SK-N-SH treated with all-trans-retinoic acid at 6 μM for 48 hours (cell line): ENCODE data around the gene HNRNPUL1.

Source experiments
- ARNTL ChIP-seq: fragments of 450-650 bp; formaldehyde crosslinking; IDR thresholded peaks from 2 replicates; pipeline ENCODE4 v1.5.0; 2020; ENCODE audit warnings: low read depth, mild to moderate bottlenecking, moderate library complexity, borderline replicate concordance
- CSDC2 ChIP-seq: fragments of 250-450 bp; sonication (Bioruptor Pico); IDR thresholded peaks from 2 replicates; pipeline ENCODE4 v1.5.0; 2020; ENCODE audit warnings: mild to moderate bottlenecking, moderate library complexity
- GLIS3 ChIP-seq: fragments of 250-450 bp; sonication (Bioruptor Pico); IDR thresholded peaks from 2 replicates; pipeline ENCODE4 v1.5.0; 2020; ENCODE audit warnings: mild to moderate bottlenecking, moderate library complexity
- ISL1 ChIP-seq: fragments of 250-450 bp; sonication (Bioruptor Pico); IDR thresholded peaks from 2 replicates; pipeline ENCODE4 v2.1.2; 2022; ENCODE audit warnings: mild to moderate bottlenecking, moderate library complexity
- OSR1 ChIP-seq: fragments of 250-450 bp; sonication (Bioruptor Pico); IDR thresholded peaks from 2 replicates; pipeline ENCODE4 v1.8.0; 2022; ENCODE audit warnings: moderate library complexity, mild to moderate bottlenecking, inconsistent platforms
- RARB ChIP-seq: fragments of 250-450 bp; sonication (Bioruptor Pico); IDR thresholded peaks from 2 replicates; pipeline ENCODE4 v1.8.0; 2021; ENCODE audit warnings: mild to moderate bottlenecking, moderate library complexity
- SNAI2 ChIP-seq: fragments of 250-450 bp; sonication (Bioruptor Pico); IDR thresholded peaks from 2 replicates; pipeline ENCODE4 v1.5.0; 2020; ENCODE audit warnings: mild to moderate bottlenecking, moderate library complexity
- ZFP3 ChIP-seq: fragments of 250-450 bp; sonication (Bioruptor Pico); IDR thresholded peaks from 2 replicates; pipeline ENCODE4 v1.5.0; 2020; ENCODE audit warnings: mild to moderate bottlenecking, moderate library complexity
- ZFP30 ChIP-seq: fragments of 450-650 bp; formaldehyde crosslinking; IDR thresholded peaks from 2 replicates; pipeline ENCODE4 v1.5.0; 2022; ENCODE audit warnings: mild to moderate bottlenecking, moderate library complexity
- ZNF565 ChIP-seq: fragments of 450-650 bp; formaldehyde crosslinking; conservative IDR thresholded peaks from 2 replicates; pipeline ENCODE4 v1.5.0; 2020; ENCODE audit warnings: low read depth, mild to moderate bottlenecking, moderate library complexity
- ZNF8 ChIP-seq: fragments of 450-650 bp; formaldehyde crosslinking; IDR thresholded peaks from 2 replicates; pipeline ENCODE4 v1.5.0; 2020; ENCODE audit warnings: mild to moderate bottlenecking, moderate library complexity
- TF ChIP-seq, protein P1 (sequence below): fragments of 250-450 bp; sonication (Bioruptor Pico); IDR thresholded peaks from 2 replicates; pipeline ENCODE4 v1.5.1; 2021; ENCODE audit warnings: mild to moderate bottlenecking, moderate library complexity
- TF ChIP-seq, protein P2 (sequence below): fragments of 250-450 bp; sonication (Bioruptor Pico); IDR thresholded peaks from 2 replicates; pipeline ENCODE4 v1.8.0; 2021; ENCODE audit warnings: low read depth, mild to moderate bottlenecking, moderate library complexity, borderline replicate concordance
- TF ChIP-seq, protein P3 (sequence below): fragments of 250-450 bp; sonication (Bioruptor Pico); IDR thresholded peaks from 2 replicates; pipeline ENCODE4 v1.5.0; 2020; ENCODE audit warnings: mild to moderate bottlenecking, moderate library complexity

DNA sequence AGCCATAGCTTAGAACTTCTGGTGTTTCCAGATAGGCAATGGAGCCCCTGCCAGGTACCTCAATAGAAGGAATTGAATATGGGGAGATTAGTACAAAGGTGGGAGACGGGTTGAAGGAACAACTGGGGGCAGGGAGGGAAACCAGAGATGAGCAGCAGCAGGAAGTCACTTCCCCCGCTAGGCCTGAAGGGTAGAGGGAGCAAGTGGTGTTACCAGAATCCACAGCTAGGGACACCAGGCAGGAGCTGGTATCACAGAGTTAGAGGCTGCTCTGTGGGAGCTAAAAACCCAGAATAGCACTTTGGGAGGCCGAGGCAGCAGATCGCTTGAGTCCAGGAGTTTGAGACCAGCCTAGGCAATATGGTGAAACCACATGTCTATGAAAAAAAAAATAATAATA is 15.3 kb upstream of the HNRNPUL1 start:
- TF ChIP-seq, protein P1, sequence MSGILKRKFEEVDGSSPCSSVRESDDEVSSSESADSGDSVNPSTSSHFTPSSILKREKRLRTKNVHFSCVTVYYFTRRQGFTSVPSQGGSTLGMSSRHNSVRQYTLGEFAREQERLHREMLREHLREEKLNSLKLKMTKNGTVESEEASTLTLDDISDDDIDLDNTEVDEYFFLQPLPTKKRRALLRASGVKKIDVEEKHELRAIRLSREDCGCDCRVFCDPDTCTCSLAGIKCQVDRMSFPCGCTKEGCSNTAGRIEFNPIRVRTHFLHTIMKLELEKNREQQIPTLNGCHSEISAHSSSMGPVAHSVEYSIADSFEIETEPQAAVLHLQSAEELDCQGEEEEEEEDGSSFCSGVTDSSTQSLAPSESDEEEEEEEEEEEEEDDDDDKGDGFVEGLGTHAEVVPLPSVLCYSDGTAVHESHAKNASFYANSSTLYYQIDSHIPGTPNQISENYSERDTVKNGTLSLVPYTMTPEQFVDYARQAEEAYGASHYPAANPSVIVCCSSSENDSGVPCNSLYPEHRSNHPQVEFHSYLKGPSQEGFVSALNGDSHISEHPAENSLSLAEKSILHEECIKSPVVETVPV (CRISPR knock-in tag): no peak
- TF ChIP-seq ZNF8 (CRISPR knock-in tag): no peak
- TF ChIP-seq ZNF565 (CRISPR knock-in tag): no peak
- no peak for TF ChIP-seq ZFP30 (CRISPR knock-in tag)
- TF ChIP-seq ARNTL (CRISPR knock-in tag): no peak
- no peak for TF ChIP-seq RARB (CRISPR knock-in tag)
- TF ChIP-seq SNAI2: no peak
- no peak for TF ChIP-seq CSDC2 (CRISPR knock-in tag)
- TF ChIP-seq ZFP3 (CRISPR knock-in tag): no peak
- no peak for TF ChIP-seq GLIS3 (CRISPR knock-in tag)
- TF ChIP-seq, protein P2, sequence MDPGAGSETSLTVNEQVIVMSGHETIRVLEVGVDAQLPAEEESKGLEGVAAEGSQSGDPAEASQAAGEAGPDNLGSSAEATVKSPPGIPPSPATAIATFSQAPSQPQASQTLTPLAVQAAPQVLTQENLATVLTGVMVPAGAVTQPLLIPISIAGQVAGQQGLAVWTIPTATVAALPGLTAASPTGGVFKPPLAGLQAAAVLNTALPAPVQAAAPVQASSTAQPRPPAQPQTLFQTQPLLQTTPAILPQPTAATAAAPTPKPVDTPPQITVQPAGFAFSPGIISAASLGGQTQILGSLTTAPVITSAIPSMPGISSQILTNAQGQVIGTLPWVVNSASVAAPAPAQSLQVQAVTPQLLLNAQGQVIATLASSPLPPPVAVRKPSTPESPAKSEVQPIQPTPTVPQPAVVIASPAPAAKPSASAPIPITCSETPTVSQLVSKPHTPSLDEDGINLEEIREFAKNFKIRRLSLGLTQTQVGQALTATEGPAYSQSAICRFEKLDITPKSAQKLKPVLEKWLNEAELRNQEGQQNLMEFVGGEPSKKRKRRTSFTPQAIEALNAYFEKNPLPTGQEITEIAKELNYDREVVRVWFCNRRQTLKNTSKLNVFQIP (CRISPR knock-in tag): no peak
- TF ChIP-seq, protein P3, sequence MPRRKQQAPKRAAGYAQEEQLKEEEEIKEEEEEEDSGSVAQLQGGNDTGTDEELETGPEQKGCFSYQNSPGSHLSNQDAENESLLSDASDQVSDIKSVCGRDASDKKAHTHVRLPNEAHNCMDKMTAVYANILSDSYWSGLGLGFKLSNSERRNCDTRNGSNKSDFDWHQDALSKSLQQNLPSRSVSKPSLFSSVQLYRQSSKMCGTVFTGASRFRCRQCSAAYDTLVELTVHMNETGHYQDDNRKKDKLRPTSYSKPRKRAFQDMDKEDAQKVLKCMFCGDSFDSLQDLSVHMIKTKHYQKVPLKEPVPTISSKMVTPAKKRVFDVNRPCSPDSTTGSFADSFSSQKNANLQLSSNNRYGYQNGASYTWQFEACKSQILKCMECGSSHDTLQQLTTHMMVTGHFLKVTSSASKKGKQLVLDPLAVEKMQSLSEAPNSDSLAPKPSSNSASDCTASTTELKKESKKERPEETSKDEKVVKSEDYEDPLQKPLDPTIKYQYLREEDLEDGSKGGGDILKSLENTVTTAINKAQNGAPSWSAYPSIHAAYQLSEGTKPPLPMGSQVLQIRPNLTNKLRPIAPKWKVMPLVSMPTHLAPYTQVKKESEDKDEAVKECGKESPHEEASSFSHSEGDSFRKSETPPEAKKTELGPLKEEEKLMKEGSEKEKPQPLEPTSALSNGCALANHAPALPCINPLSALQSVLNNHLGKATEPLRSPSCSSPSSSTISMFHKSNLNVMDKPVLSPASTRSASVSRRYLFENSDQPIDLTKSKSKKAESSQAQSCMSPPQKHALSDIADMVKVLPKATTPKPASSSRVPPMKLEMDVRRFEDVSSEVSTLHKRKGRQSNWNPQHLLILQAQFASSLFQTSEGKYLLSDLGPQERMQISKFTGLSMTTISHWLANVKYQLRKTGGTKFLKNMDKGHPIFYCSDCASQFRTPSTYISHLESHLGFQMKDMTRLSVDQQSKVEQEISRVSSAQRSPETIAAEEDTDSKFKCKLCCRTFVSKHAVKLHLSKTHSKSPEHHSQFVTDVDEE: no peak
- TF ChIP-seq ISL1 (CRISPR knock-in tag): no peak
- no peak for TF ChIP-seq OSR1
